ENCODE results near the gene RPS6KA2.

RPS6KA2 gene

GRCh38 chr6:166656230-166657151, 29.4 kb upstream of the RPS6KA2 start:
- no peak for DNase-seq (ENCODE audit: low read depth in 2 of 2)

- DNase-seq (ENCODE audit: low read depth in 2 of 2): no peak
Observed at GRCh38 chr6:166655713-166656229, 28.7 kb upstream of the RPS6KA2 start.

GRCh38 chr6:166655251-166655650, 28.2 kb upstream of the RPS6KA2 start:
- no peak for DNase-seq (ENCODE audit: low read depth in 2 of 2)

GRCh38 chr6:166654573-166654972, 27.5 kb upstream of the RPS6KA2 start:
- DNase-seq (ENCODE audit: low read depth in 2 of 2): no peak

- DNase-seq (ENCODE audit: low read depth in 2 of 2): no peak
Observed at GRCh38 chr6:166653639-166653941, 26.5 kb upstream of the RPS6KA2 start.

- DNase-seq (ENCODE audit: low read depth in 2 of 2): no peak
Observed at GRCh38 chr6:166650824-166651807, 24.1 kb upstream of the RPS6KA2 start.

- no peak for DNase-seq (ENCODE audit: low read depth in 2 of 2)
Observed at GRCh38 chr6:166650047-166650446, 23.0 kb upstream of the RPS6KA2 start.

- no peak for DNase-seq (ENCODE audit: low read depth in 2 of 2)
Observed at GRCh38 chr6:166648846-166649245, 21.8 kb upstream of the RPS6KA2 start.

- no peak for DNase-seq (ENCODE audit: low read depth in 2 of 2)
Observed at GRCh38 chr6:166647896-166648295, 20.8 kb upstream of the RPS6KA2 start.

GRCh38 chr6:166646716-166647115, 19.7 kb upstream of the RPS6KA2 start:
- no peak for DNase-seq (ENCODE audit: low read depth in 2 of 2)

- DNase-seq (ENCODE audit: low read depth in 2 of 2): no peak
Observed at GRCh38 chr6:166645896-166646295, 18.8 kb upstream of the RPS6KA2 start.

GRCh38 chr6:166644681-166645080, 17.6 kb upstream of the RPS6KA2 start:
- no peak for DNase-seq (ENCODE audit: low read depth in 2 of 2)

- DNase-seq (ENCODE audit: low read depth in 2 of 2): no peak
Observed at GRCh38 chr6:166643891-166644590, 17.0 kb upstream of the RPS6KA2 start.

- no peak for DNase-seq (ENCODE audit: low read depth in 2 of 2)
Observed at GRCh38 chr6:166642646-166643045, 15.6 kb upstream of the RPS6KA2 start.

- no peak for DNase-seq (ENCODE audit: low read depth in 2 of 2)
Observed at GRCh38 chr6:166640342-166641043, 13.4 kb upstream of the RPS6KA2 start.

GRCh38 chr6:166639921-166640320, 12.9 kb upstream of the RPS6KA2 start:
- DNase-seq (ENCODE audit: low read depth in 2 of 2): no peak

GRCh38 chr6:166638573-166638964, 11.5 kb upstream of the RPS6KA2 start:
- no peak for DNase-seq (ENCODE audit: low read depth in 2 of 2)

GRCh38 chr6:166637812-166638572, 10.9 kb upstream of the RPS6KA2 start:
- DNase-seq (ENCODE audit: low read depth in 2 of 2): no peak

GRCh38 chr6:166636934-166637333, 9.9 kb upstream of the RPS6KA2 start:
- DNase-seq (ENCODE audit: low read depth in 2 of 2): no peak

- DNase-seq (ENCODE audit: low read depth in 2 of 2): no peak
Observed at GRCh38 chr6:166636191-166636933, 9.3 kb upstream of the RPS6KA2 start.
